ENCODE measurements around the gene TNFAIP2. TPM values are rescaled to one million over a fixed set of nuclear protein-coding genes. Genes with fewer than 3 reads are reported as not detected.

Gene TNFAIP2
- total RNA-seq, 2 experiments from 2014 or later = 1.1 to 1.2 TPM

GRCh38 chr14:103157969-103158368 lies 34.7 kb downstream of the TNFAIP2 start:
- intact Hi-C loops (cut with micrococcal nuclease) = no loop called here
- DNase-seq (no peak), ATAC-seq (no peak)
- POLR2A ChIA-PET = no interaction called here
- Mint-ChIP-seq H3K36me3 (ENCODE audit: low read depth) (no peaks in the 10 kb centered on the region), H3K4me3 (no peak overlapping the region), H3K4me1 (ENCODE audit: low read depth) (peaks cover 5% of the 10 kb centered on the region), H3K27ac (no peak overlapping the region), H3K27me3 (no peaks in the 10 kb centered on the region), H3K9me3 (no peaks in the 10 kb centered on the region)
- CTCF ChIA-PET = no interaction called here
- no peak for TF ChIP-seq CTCF (IDR thresholded peaks at IDR 0.05)

- POLR2A ChIA-PET = interaction anchor here (1.0 kb wide), 1 partner anchor 20 kb away, joined by 3 read pairs; no protein-coding TSS in a partner anchor
- TF ChIP-seq CTCF (IDR thresholded peaks at IDR 0.05) = no peak
- DNase-seq (no peak), ATAC-seq (no peak)
- Mint-ChIP-seq H3K36me3 (ENCODE audit: low read depth) (no peaks in the 10 kb centered on the region), H3K4me1 (ENCODE audit: low read depth) (peaks cover 5% of the 10 kb centered on the region), H3K27ac (no peak overlapping the region), H3K4me3 (no peak overlapping the region), H3K27me3 (no peaks in the 10 kb centered on the region), H3K9me3 (no peaks in the 10 kb centered on the region)
- intact Hi-C loops (cut with micrococcal nuclease) = no loop called here
- CTCF ChIA-PET = interaction anchor here (1.3 kb wide), 1 partner anchor 26 kb away, joined by 3 read pairs; no protein-coding TSS in a partner anchor
These were observed 35.4 kb downstream of the TNFAIP2 start for GRCh38 chr14:103158688-103159087.

- intact Hi-C loops (cut with micrococcal nuclease) = no loop called here
- no peak overlapping the region for H3K4me3 Mint-ChIP-seq
- no peaks in the 10 kb centered on the region for H3K9me3 Mint-ChIP-seq
- no peak for TF ChIP-seq CTCF (IDR thresholded peaks at IDR 0.05)
- DNase-seq (no peak), ATAC-seq (no peak)
- no peaks in the 10 kb centered on the region for H3K36me3 Mint-ChIP-seq (ENCODE audit: low read depth)
- no peaks in the 10 kb centered on the region for H3K27me3 Mint-ChIP-seq
- ChIA-PET CTCF (no interaction called here), POLR2A (no interaction called here)
- H3K4me1 Mint-ChIP-seq (ENCODE audit: low read depth) = peaks cover 5% of the 10 kb centered on the region
- H3K27ac Mint-ChIP-seq = no peak overlapping the region
These were observed 37.2 kb downstream of the TNFAIP2 start for GRCh38 chr14:103160321-103161053.

- no peak for TF ChIP-seq CTCF (IDR thresholded peaks at IDR 0.05)
- intact Hi-C loops (cut with micrococcal nuclease) = no loop called here
- DNase-seq (no peak), ATAC-seq (no peak)
- Mint-ChIP-seq H3K4me1 (ENCODE audit: low read depth) (peaks cover 5% of the 10 kb centered on the region), H3K4me3 (no peak overlapping the region), H3K27me3 (no peaks in the 10 kb centered on the region), H3K36me3 (ENCODE audit: low read depth) (no peaks in the 10 kb centered on the region), H3K27ac (no peak overlapping the region), H3K9me3 (no peaks in the 10 kb centered on the region)
- ChIA-PET POLR2A (interaction anchor here (0.6 kb wide), 1 partner anchor 11 kb away, joined by 3 read pairs; no protein-coding TSS in a partner anchor), CTCF (no interaction called here)
These were observed 37.8 kb downstream of the TNFAIP2 start for GRCh38 chr14:103161054-103161397.

GRCh38 chr14:103163199-103163598 lies 39.9 kb downstream of the TNFAIP2 start:
- peaks cover 1% of the 10 kb centered on the region for H3K9me3 Mint-ChIP-seq
- CTCF ChIA-PET = interaction anchor here (1.0 to 1.1 kb wide), 2 partner anchors 21 to 59 kb away, joined by 3 read pairs; no protein-coding TSS in a partner anchor
- TF ChIP-seq CTCF (IDR thresholded peaks at IDR 0.05) = no peak
- no peak overlapping the region for H3K4me3 Mint-ChIP-seq
- H3K4me1 Mint-ChIP-seq (ENCODE audit: low read depth) = peaks cover 5% of the 10 kb centered on the region
- intact Hi-C loops (cut with micrococcal nuclease) = no loop called here
- H3K36me3 Mint-ChIP-seq (ENCODE audit: low read depth) = no peaks in the 10 kb centered on the region
- POLR2A ChIA-PET = no interaction called here
- H3K27ac Mint-ChIP-seq = no peak overlapping the region
- ATAC-seq (no peak), DNase-seq (no peak)
- no peaks in the 10 kb centered on the region for H3K27me3 Mint-ChIP-seq
